Body of pancreas (tissue), 4 donors: ENCODE measurements around the gene BANF2.

Experiments used
- CTCF ChIP-seq, 7 experiments: fragments of 450-650 bp in 4 of 7; fragments of 200-600 bp in 3 of 7; sonication (generic) in 3 of 7; IDR thresholded peaks; one replicate each; pipeline ENCODE4 v1.5.1; 2016 to 2019; ENCODE audit warnings: antibody characterized with exemption in 7 of 7
- POLR2A ChIP-seq, 3 donors: fragments of 450-650 bp; IDR thresholded peaks; one replicate each; pipeline ENCODE4 v1.6.1; 2016; ENCODE audit warnings: antibody characterized with exemption in 3 of 3, mild to moderate bottlenecking in 2 of 3

GRCh38 chr20:17756529-17756928 is 56.8 kb downstream of the BANF2 start:
- TF ChIP-seq CTCF (IDR thresholded peaks at IDR 0.05) (no peak), POLR2A (IDR thresholded peaks at IDR 0.05) (no peak)
